Measurements from ENCODE around the gene SLC24A3.

The SLC24A3 gene

GRCh38 chr20:19747903-19748302, 535.5 kb downstream of the SLC24A3 start:
- no peak for DNase-seq (ENCODE audit: low spot score)

DNA sequence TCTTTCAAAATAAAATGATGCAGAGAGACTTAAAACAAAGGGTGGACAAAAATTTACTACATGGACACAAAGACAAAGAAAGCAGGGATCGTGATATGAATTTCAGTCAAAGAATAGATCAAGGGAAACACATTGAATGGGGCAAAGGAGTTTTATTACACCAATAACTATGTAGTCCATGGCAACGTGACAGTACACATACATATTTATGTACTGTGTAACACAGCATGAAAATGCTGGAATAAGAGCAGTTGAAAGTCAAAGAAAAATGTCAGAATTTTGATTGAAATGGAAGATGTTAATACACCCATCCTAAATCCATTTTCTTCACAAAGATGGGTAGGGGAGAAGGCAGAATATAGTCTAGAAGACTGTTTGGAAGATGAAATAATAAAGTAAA, 536.2 kb downstream of the SLC24A3 start:
- DNase-seq (ENCODE audit: low spot score), result no peak

GRCh38 chr20:19749618-19750071, 537.2 kb downstream of the SLC24A3 start:
- DNase-seq (ENCODE audit: low spot score), result no peak

DNA sequence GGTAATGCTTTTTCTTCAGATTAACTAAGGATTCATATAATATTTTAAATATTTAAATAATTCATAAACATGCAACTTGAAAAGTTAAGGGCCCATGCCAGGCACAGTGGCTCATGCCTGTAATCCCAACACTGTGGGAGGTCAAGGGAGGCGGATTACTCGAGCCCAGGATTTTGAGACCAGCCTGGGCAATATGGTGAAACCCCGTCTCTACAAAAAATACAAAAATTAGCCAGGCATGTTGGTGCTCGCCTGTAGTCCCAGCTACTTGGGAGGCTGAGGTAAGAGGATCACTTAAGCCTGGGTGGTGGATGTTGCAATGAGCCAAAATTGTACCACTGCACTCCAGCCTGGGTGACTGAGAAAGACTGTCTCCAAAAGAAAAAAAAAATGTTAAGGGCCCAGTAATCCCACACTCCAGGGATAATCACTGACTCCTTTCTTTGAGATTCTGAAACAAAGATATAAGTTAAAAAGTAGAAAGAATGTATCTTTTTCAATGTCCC, 537.7 kb downstream of the SLC24A3 start:
- DNase-seq (ENCODE audit: low spot score), result no peak

GRCh38 chr20:19750907-19751636, 538.6 kb downstream of the SLC24A3 start:
- no peak for DNase-seq (ENCODE audit: low spot score)

GRCh38 chr20:19754201-19754600, 541.8 kb downstream of the SLC24A3 start:
- peak; percentile 6 for DNase-seq (ENCODE audit: low spot score)

GRCh38 chr20:19756761-19757486, 544.5 kb downstream of the SLC24A3 start:
- peak; percentile 24 for DNase-seq (ENCODE audit: low spot score)

DNA sequence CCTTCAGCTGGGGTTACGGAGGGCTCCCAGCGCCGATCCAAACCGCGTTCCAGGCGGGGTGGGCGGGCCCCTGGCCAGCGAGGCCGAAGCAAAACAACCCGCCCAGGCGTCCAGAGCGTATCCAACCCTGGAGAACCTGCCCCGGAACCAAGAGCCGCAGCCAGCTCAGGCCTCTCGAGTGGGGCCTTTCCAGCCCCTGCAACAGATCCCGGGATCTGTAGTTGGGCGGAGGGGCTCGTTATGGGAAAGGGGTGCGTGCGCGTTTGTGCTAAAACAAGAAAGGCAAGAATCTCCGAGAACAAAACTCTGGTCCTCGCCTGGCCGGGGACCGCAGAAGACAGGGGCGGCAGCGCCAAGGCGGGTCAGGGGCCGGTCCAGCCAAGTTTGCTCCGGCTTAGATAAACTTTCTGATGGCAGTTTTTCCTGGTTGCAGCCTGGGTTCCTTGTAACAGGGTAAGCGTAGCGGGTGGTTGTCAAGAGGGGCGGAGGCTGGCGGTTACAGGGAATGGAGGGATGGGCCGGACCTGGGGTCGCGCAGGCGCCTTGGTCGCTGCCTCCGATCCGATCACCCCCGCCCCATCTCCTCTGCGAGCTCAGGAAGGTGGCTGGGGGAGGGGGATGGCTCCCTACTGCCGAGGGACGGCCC, 545.2 kb downstream of the SLC24A3 start:
- DNase-seq (ENCODE audit: low spot score), result peak; percentile 95

DNA sequence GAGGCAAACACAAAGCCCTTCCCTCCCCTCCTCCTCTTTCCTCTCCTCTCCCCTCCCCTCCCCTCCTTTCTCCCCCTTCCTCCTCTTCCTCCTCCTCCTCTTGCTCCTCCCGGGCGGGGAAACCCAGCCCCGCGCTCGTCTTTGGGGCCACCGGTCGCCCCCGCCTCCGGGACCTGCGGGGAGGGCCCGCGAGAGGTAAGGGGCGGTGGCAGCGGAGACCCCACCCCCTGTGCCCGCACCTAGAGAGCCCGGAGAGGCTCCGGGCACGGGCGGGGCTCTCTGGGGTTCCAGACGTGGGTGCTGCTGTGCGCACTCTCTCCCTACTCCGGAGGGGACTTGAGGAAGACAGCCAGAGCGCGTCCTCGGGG, 545.7 kb downstream of the SLC24A3 start, which contains the start of gene RIN2:
TSS of gene RIN2 (plus strand) at position 126 of the 368 bp plus-strand sequence. CDS start 131,344 bp downstream, outside the sequence.
- no peak for DNase-seq (ENCODE audit: low spot score)

- DNase-seq (ENCODE audit: low spot score), result peak; percentile 83
These were observed 546.3 kb downstream of the SLC24A3 start for GRCh38 chr20:19758501-19759331.

GRCh38 chr20:19760371-19760721, 547.9 kb downstream of the SLC24A3 start:
- DNase-seq (ENCODE audit: low spot score), result peak; percentile 7

GRCh38 chr20:19761326-19761725, 548.9 kb downstream of the SLC24A3 start:
- DNase-seq (ENCODE audit: low spot score), result no peak

- DNase-seq (ENCODE audit: low spot score), result peak; percentile 9
These were observed 549.4 kb downstream of the SLC24A3 start for GRCh38 chr20:19761841-19762240.

GRCh38 chr20:19764207-19764606, 551.8 kb downstream of the SLC24A3 start:
- no peak for DNase-seq (ENCODE audit: low spot score)

DNA sequence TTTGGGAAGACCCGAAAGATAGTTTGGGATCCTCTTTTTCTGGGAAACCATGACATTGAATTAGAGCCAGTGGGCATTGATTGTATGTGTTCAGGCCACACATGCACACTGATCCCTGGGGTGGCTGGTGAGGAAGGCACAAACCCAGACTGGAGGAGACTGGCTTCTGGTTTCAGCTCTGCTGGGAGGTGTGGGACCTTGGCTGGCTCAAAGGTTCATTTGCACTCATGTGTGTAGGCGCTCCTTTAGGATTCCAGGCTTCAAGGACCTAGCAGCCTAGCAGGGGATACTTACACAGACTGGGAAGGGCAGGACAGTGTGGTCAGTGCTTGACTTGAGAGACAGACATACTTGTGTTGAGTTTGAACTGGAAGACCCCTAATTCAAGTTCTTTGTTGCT, 552.8 kb downstream of the SLC24A3 start:
- no peak for DNase-seq (ENCODE audit: low spot score)

DNA sequence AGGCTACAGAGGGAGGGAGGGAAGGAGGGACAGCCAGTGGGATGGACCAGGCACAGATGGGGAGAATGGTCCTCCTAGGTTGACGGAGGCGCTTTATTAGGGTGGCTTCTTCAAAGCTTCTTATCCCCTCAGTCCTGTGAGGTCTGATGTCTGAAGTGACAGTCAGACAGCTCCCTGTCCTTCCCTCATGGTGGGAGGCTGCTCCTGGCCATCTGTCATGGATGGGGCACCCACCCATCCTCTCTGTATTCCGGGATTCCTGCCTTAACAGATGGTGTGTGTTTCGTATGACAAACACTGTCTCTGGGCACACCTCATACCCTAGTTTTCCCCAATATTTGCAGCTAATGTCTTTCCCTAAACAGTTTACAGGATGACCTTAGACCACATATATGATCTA, 553.5 kb downstream of the SLC24A3 start:
- no peak for DNase-seq (ENCODE audit: low spot score)

GRCh38 chr20:19767070-19767469, 554.6 kb downstream of the SLC24A3 start:
- DNase-seq (ENCODE audit: low spot score), result no peak

- DNase-seq (ENCODE audit: low spot score), result no peak
These were observed 555.9 kb downstream of the SLC24A3 start for GRCh38 chr20:19768325-19768842.

GRCh38 chr20:19769507-19769906, 557.1 kb downstream of the SLC24A3 start:
- no peak for DNase-seq (ENCODE audit: low spot score)

DNA sequence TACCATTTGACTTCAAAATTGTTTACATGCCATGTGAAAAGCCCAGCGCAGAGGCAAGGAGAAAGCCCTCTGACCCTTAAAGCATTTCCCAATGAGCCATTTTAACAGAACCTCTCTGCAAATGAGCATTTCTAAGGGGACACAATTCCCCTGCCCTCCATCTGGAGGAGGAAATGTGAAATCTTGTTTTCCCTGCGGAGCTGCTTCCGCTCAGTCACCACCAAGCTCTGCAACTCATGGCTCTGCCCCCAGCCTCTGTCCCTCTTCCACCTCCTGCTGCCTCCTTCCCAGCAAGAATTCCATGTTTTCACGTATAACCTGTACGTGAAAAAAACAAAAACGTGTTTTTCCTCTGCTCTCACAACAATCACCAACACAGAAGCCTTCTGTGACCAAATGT, 557.9 kb downstream of the SLC24A3 start:
- DNase-seq (ENCODE audit: low spot score), result no peak

- DNase-seq (ENCODE audit: low spot score), result no peak
These were observed 558.6 kb downstream of the SLC24A3 start for GRCh38 chr20:19771031-19771430.
